Measurements from ENCODE around the gene GABARAP. TPM values are rescaled to one million over a fixed set of nuclear protein-coding genes. Genes with fewer than 3 reads are reported as not detected.

Gene GABARAP
- total and polyA plus RNA-seq, 9 donors: 526 to 1,518 (median 640) TPM

DNA sequence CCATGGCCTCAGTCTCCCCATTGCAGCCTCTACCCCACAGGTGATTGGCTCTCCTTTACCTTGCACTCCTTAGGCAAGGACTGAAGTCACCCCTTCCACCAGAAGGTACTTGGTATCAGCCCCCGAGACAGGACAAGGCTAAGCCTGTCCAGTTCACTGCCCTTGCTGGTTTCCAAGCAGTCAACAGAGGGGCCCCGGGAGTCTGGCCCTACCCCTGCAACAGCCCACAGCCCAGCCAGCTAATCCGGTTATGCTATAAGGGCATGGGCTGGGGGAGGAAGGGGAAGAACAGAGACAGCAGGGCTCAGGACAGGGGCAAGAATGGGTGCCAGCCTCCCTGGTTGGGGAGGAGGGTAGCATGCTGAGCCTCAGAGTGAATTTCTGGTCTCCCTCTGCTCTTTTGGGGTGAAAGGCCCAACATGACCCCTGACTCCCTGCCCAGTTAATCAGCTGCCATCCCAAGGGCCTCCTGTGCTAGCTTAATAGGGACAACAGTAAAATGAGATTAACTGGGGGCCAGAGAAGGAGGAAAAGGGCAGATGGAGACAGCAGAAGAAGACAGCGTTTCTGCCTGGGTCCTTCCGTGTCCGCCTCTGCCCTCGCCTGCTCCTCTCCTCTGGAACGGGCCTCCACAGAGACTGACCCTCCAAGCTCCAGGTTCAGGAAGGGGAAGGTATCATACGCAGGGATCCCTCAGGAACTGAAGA is 33.3 kb downstream of the GABARAP start:
- intact Hi-C loops (cut with DNase I): no loop called here
- 77 to 85% (median 82%) methylated on average over 9 of the region's 9 CpGs for WGBS, 3 donors
- TF ChIP-seq, protein P1, sequence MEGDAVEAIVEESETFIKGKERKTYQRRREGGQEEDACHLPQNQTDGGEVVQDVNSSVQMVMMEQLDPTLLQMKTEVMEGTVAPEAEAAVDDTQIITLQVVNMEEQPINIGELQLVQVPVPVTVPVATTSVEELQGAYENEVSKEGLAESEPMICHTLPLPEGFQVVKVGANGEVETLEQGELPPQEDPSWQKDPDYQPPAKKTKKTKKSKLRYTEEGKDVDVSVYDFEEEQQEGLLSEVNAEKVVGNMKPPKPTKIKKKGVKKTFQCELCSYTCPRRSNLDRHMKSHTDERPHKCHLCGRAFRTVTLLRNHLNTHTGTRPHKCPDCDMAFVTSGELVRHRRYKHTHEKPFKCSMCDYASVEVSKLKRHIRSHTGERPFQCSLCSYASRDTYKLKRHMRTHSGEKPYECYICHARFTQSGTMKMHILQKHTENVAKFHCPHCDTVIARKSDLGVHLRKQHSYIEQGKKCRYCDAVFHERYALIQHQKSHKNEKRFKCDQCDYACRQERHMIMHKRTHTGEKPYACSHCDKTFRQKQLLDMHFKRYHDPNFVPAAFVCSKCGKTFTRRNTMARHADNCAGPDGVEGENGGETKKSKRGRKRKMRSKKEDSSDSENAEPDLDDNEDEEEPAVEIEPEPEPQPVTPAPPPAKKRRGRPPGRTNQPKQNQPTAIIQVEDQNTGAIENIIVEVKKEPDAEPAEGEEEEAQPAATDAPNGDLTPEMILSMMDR (IDR thresholded peaks at IDR 0.05): no peak
- TF ChIP-seq EP300 (IDR thresholded peaks at IDR 0.05): no peak
- TF ChIP-seq POLR2A (IDR thresholded peaks at IDR 0.05): no peak
- Histone ChIP-seq H3K27ac (no peak overlapping the region), H3K36me3 (no peaks in the 10 kb centered on the region), H3K4me1 (ENCODE audit: insufficient read depth) (peaks cover 15% of the 10 kb centered on the region), H3K4me3 (no peak overlapping the region), H3K27me3 (no peaks in the 10 kb centered on the region), H3K9me3 (no peaks in the 10 kb centered on the region)
- peak in 2 of 5 donors; percentile 31 to 36 for DNase-seq

GRCh38 chr17:7208027-7208571 is 34.1 kb downstream of the GABARAP start:
- 20 to 23% (median 21%) methylated on average over 21 of the region's 21 CpGs for WGBS, 3 donors
- peak overlapping the region in 1 of 2 donors; percentile 51 for H3K27ac ChIP-seq
- DNase-seq: peak in 2 of 5 donors; percentile 65 to 67
- TF ChIP-seq EP300 (IDR thresholded peaks at IDR 0.05) (no peak), POLR2A (IDR thresholded peaks at IDR 0.05) (no peak)
- TF ChIP-seq, protein P1 (IDR thresholded peaks at IDR 0.05): no peak
- no peaks in the 10 kb centered on the region for H3K9me3 ChIP-seq
- H3K4me3 ChIP-seq: no peak overlapping the region
- intact Hi-C loops (cut with DNase I): no loop called here
- H3K36me3 ChIP-seq: no peaks in the 10 kb centered on the region
- H3K27me3 ChIP-seq: no peaks in the 10 kb centered on the region
- H3K4me1 ChIP-seq (ENCODE audit: insufficient read depth): peaks cover 12% of the 10 kb centered on the region

GRCh38 chr17:7207120-7208001 is 34.9 kb downstream of the GABARAP start:
- intact Hi-C loops (cut with DNase I): no loop called here
- peaks cover 12% of the 10 kb centered on the region for H3K4me1 ChIP-seq (ENCODE audit: insufficient read depth)
- peak; percentile 63 to 77 (median 71) for DNase-seq
- no peaks in the 10 kb centered on the region for H3K36me3 ChIP-seq
- H3K27ac ChIP-seq: peak overlapping the region; percentile 51 to 60
- H3K4me3 ChIP-seq: no peak overlapping the region
- no peaks in the 10 kb centered on the region for H3K9me3 ChIP-seq
- TF ChIP-seq, protein P1 (IDR thresholded peaks at IDR 0.05): no peak
- TF ChIP-seq EP300 (IDR thresholded peaks at IDR 0.05): no peak
- no peak for TF ChIP-seq POLR2A (IDR thresholded peaks at IDR 0.05)
- no peaks in the 10 kb centered on the region for H3K27me3 ChIP-seq
- WGBS, 3 donors: 23 to 34% (median 30%) methylated on average over 24 of the region's 24 CpGs

GRCh38 chr17:7205561-7205960 is 36.7 kb downstream of the GABARAP start:
- intact Hi-C loops (cut with DNase I): no loop called here
- Histone ChIP-seq H3K27me3 (no peaks in the 10 kb centered on the region), H3K9me3 (no peaks in the 10 kb centered on the region), H3K36me3 (no peaks in the 10 kb centered on the region), H3K27ac (peak overlapping the region in 1 of 2 donors; percentile 78), H3K4me3 (peak overlapping the region; percentile 33), H3K4me1 (ENCODE audit: insufficient read depth) (peaks cover 10% of the 10 kb centered on the region)
- TF ChIP-seq, protein P1 (IDR thresholded peaks at IDR 0.05): no peak
- TF ChIP-seq POLR2A (IDR thresholded peaks at IDR 0.05) (no peak), EP300 (IDR thresholded peaks at IDR 0.05) (no peak)
- WGBS, 3 donors: 14 to 26% (median 14%) methylated on average over 15 of the region's 15 CpGs
- peak in 3 of 5 donors; percentile 27 to 43 (median 37) for DNase-seq
